Fibroblast of lung (primary cell): ENCODE measurements around the gene WWC2. TPM values are rescaled to one million over a fixed set of nuclear protein-coding genes. Genes with fewer than 3 reads are reported as not detected.

Experiments
- DNase-seq, 2 donors: peaks; one replicate each; pipeline versions ENCODE4 v3.0.0 to v3.0.0-alpha.2; 2010; ENCODE audit warnings: low read depth in 2 of 2
- H2AFZ ChIP-seq: 2 replicates; pipeline ENCODE4 v1.5.1; 2012; ENCODE audit warnings: low read length, control low read depth, inconsistent platforms
- H3K27ac ChIP-seq: 2 replicates; pipeline ENCODE4 v1.5.1; 2011; ENCODE audit warnings: low read length, control low read depth; ENCODE audit not compliant: insufficient read depth
- H3K27me3 ChIP-seq: 2 replicates; pipeline ENCODE4 v1.5.1; 2011; ENCODE audit warnings: mild to moderate bottlenecking, low read length; ENCODE audit not compliant: control insufficient read depth, insufficient read depth
- H3K36me3 ChIP-seq: 2 replicates; pipeline ENCODE4 v1.5.1; 2011; ENCODE audit warnings: low read length; ENCODE audit not compliant: control insufficient read depth, insufficient read depth
- H3K4me1 ChIP-seq: 2 replicates; pipeline ENCODE4 v1.5.1; 2011; ENCODE audit warnings: low read length; ENCODE audit not compliant: control insufficient read depth, insufficient read depth; ENCODE audit errors: extremely low read depth
- H3K4me2 ChIP-seq: 2 replicates; pipeline ENCODE4 v1.5.1; 2011; ENCODE audit warnings: low read length, control low read depth; ENCODE audit not compliant: insufficient read depth; ENCODE audit errors: extremely low read depth
- H3K4me3 ChIP-seq, 4 experiments: fragments of 200-600 bp in 1 of 4; sonication (generic) in 1 of 4; replicated peaks in 1 of 4; 2 replicates each; pipeline ENCODE4 v1.5.1; 2011 to 2016; ENCODE audit warnings: low read length in 4 of 4, low read depth in 3 of 4, mild to moderate bottlenecking in 3 of 4, control low read depth in 2 of 4, inconsistent platforms in 1 of 4, mixed read lengths in 1 of 4; ENCODE audit not compliant: insufficient read depth in 1 of 4; ENCODE audit errors: control extremely low read depth in 1 of 4
- H3K79me2 ChIP-seq: 2 replicates; pipeline ENCODE4 v1.5.1; 2012; ENCODE audit warnings: mild to moderate bottlenecking, low read length, inconsistent platforms; ENCODE audit not compliant: control insufficient read depth, insufficient read depth
- H3K9ac ChIP-seq: 2 replicates; pipeline ENCODE4 v1.5.1; 2011; ENCODE audit warnings: mild to moderate bottlenecking, low read length, control low read depth; ENCODE audit not compliant: insufficient read depth
- H3K9me3 ChIP-seq: 2 replicates; pipeline ENCODE4 v1.5.1; 2012; ENCODE audit warnings: low read depth, low read length; ENCODE audit not compliant: control insufficient read depth, insufficient read depth
- H4K20me1 ChIP-seq: 2 replicates; pipeline ENCODE4 v1.5.1; 2011; ENCODE audit warnings: low read length; ENCODE audit not compliant: control insufficient read depth, insufficient read depth; ENCODE audit errors: extremely low read depth
- EZH2 ChIP-seq: IDR thresholded peaks from 2 replicates; pipeline ENCODE4 v1.5.1; 2012; ENCODE audit warnings: low read length, control low read depth, mild to moderate bottlenecking; ENCODE audit errors: missing control alignments
- polyA plus RNA-seq, 2 donors: library from polyadenylated mRNA; depleted of rRNA in 1 of 2; stranded (reverse) in 1 of 2; unstranded in 1 of 2; fragments of >200 nt; gene quantifications; 2 replicates each; pipeline ENCODE4 v1.2.1, GENCODE V29; 2011 to 2012; ENCODE audit warnings: missing spikeins in 1 of 2
- total RNA-seq: library from RNA; depleted of rRNA; stranded (reverse); fragments of >200 nt; gene quantifications from 2 replicates; pipeline ENCODE4 v1.2.1, GENCODE V29; 2014
- TF ChIP-seq, protein P1 (sequence below), 2 donors: IDR thresholded peaks in 1 of 2; conservative IDR thresholded peaks in 1 of 2; 1 replicate in 1 of 2; 2 replicates in 1 of 2; pipeline ENCODE4 v1.5.1; 2011 to 2012; ENCODE audit warnings: low read length in 2 of 2, control low read depth in 1 of 2, inconsistent platforms in 1 of 2, low read depth in 1 of 2, mild to moderate bottlenecking in 1 of 2

WWC2 gene
- total and polyA plus RNA-seq, 2 donors (not counting 1 experiment from before 2014, with no cell fraction given): 31.6 to 34.0 TPM

DNA sequence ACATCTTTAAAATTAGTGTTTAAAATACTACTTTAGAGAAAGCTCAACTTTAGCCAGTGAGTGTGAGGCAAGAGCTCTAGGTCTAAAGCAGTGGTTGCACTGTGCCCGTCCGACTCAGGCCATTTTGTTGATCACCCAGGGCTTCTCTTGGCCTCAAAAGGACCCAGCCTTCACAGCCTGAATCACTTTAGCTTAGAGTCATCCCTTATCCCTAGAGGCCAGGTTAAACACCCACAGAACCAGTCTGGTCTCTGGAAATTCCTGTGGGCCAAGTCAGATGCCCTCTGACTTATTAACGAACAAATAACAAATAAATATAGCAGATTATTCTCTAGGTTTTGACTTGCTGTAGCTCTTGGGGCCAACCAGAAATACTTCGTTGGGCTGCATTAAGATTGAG is 102.3 kb downstream of the WWC2 start:
- Histone ChIP-seq H3K27ac (no peak overlapping the region), H3K27me3 (no peaks in the 10 kb centered on the region), H4K20me1 (no peaks in the 10 kb centered on the region), H3K4me3 (no peak overlapping the region), H3K79me2 (peaks cover 5% of the 10 kb centered on the region), H3K4me2 (no peak overlapping the region), H2AFZ (no peak overlapping the region), H3K9ac (no peak overlapping the region), H3K9me3 (no peaks in the 10 kb centered on the region), H3K36me3 (no peaks in the 10 kb centered on the region), H3K4me1 (peaks cover 10% of the 10 kb centered on the region)
- DNase-seq: peak; percentile 57 to 80
- TF ChIP-seq, protein P1, sequence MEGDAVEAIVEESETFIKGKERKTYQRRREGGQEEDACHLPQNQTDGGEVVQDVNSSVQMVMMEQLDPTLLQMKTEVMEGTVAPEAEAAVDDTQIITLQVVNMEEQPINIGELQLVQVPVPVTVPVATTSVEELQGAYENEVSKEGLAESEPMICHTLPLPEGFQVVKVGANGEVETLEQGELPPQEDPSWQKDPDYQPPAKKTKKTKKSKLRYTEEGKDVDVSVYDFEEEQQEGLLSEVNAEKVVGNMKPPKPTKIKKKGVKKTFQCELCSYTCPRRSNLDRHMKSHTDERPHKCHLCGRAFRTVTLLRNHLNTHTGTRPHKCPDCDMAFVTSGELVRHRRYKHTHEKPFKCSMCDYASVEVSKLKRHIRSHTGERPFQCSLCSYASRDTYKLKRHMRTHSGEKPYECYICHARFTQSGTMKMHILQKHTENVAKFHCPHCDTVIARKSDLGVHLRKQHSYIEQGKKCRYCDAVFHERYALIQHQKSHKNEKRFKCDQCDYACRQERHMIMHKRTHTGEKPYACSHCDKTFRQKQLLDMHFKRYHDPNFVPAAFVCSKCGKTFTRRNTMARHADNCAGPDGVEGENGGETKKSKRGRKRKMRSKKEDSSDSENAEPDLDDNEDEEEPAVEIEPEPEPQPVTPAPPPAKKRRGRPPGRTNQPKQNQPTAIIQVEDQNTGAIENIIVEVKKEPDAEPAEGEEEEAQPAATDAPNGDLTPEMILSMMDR (conservative IDR thresholded peaks at IDR 0.05 in 1 of 2, IDR thresholded peaks at IDR 0.05 in 1 of 2; ENCODE audit: low read depth in 1 of 2, low read length in 2 of 2): no peak
- no peak for TF ChIP-seq EZH2

DNA sequence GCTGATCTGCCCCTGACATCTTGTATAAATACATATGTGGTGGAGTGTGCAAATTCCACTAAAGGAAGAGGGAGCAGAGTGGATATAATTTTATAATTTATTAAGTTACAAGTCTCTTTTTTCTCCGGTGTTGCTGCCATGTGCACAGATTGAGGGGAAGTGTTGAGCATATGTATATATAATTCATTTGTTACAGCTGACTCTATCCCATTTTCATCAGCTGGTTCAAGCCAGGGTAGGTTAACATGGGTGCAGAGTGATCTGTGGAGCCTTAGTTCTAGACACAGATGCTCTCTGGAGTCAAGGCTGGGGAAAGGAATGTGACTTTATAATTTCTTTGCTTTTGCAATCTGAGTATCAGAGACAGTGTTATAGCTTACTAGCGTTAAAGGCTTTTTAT is 103.5 kb downstream of the WWC2 start:
- H3K27me3 ChIP-seq: no peaks in the 10 kb centered on the region
- H4K20me1 ChIP-seq: no peaks in the 10 kb centered on the region
- H3K4me3 ChIP-seq: no peak overlapping the region
- H3K9ac ChIP-seq: no peak overlapping the region
- H3K79me2 ChIP-seq: peaks cover 5% of the 10 kb centered on the region
- no peak overlapping the region for H3K4me2 ChIP-seq
- no peaks in the 10 kb centered on the region for H3K9me3 ChIP-seq
- H3K27ac ChIP-seq: no peak overlapping the region
- DNase-seq: no peak
- H2AFZ ChIP-seq: no peak overlapping the region
- H3K4me1 ChIP-seq: peaks cover 10% of the 10 kb centered on the region
- H3K36me3 ChIP-seq: no peaks in the 10 kb centered on the region
- TF ChIP-seq EZH2: no peak
- TF ChIP-seq, protein P1 (conservative IDR thresholded peaks at IDR 0.05 in 1 of 2, IDR thresholded peaks at IDR 0.05 in 1 of 2; ENCODE audit: low read depth in 1 of 2, low read length in 2 of 2): no peak

DNA sequence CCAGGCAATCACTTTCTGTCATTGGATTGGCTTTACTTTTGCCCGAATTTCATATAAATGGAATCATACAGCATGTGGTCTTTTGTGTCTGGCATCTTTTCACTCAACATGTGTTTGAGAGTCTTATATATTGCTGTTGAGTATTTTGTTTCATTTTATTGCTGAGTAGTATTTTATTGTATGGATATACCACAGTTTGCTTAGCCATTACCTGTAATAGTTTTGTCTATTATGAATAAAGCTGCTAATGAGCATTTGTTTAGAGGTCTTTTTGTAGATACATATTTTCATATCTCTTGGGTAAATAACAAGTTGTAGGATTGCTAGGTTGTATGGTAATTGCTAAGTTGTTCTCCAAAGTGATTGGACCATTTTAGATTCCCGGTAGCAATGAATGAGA is 105.7 kb downstream of the WWC2 start:
- Histone ChIP-seq H3K79me2 (peaks cover 5% of the 10 kb centered on the region), H3K4me2 (no peak overlapping the region), H3K27me3 (no peaks in the 10 kb centered on the region), H3K4me1 (peaks cover 10% of the 10 kb centered on the region), H3K9me3 (no peaks in the 10 kb centered on the region), H3K9ac (no peak overlapping the region), H3K27ac (no peak overlapping the region), H4K20me1 (no peaks in the 10 kb centered on the region), H2AFZ (no peak overlapping the region), H3K36me3 (no peaks in the 10 kb centered on the region), H3K4me3 (no peak overlapping the region)
- DNase-seq: no peak
- no peak for TF ChIP-seq EZH2
- TF ChIP-seq, protein P1 (conservative IDR thresholded peaks at IDR 0.05 in 1 of 2, IDR thresholded peaks at IDR 0.05 in 1 of 2; ENCODE audit: low read depth in 1 of 2, low read length in 2 of 2): no peak
